ENCODE results near the gene HOXB2. TPM values are rescaled to one million over a fixed set of nuclear protein-coding genes. Genes with fewer than 3 reads are reported as not detected.
A peak's percentile ranks its signal among the peaks of the same experiment; 100 is the strongest.

HOXB2 gene
- total RNA-seq, 1 donor from 2014 or later: 2.9 TPM

- intact Hi-C loops (cut with micrococcal nuclease): loop anchor here (5.0 kb wide), 1 partner anchor 34 kb away; no protein-coding TSS in a partner anchor
- TF ChIP-seq CTCF (IDR thresholded peaks at IDR 0.05): no peak
- ATAC-seq (ENCODE audit: low read depth) (no peak), DNase-seq (no peak)
- Mint-ChIP-seq H3K4me3 (no peak overlapping the region), H3K36me3 (ENCODE audit: low read depth) (no peaks in the 10 kb centered on the region), H3K4me1 (peaks cover 4% of the 10 kb centered on the region), H3K27me3 (peaks cover 32% of the 10 kb centered on the region), H3K9me3 (no peaks in the 10 kb centered on the region), H3K27ac (no peak overlapping the region)
- POLR2A ChIA-PET: no interaction called here
- CTCF ChIA-PET: no interaction called here
These were observed 11.3 kb upstream of the HOXB2 start for GRCh38 chr17:48556229-48556575.

DNA sequence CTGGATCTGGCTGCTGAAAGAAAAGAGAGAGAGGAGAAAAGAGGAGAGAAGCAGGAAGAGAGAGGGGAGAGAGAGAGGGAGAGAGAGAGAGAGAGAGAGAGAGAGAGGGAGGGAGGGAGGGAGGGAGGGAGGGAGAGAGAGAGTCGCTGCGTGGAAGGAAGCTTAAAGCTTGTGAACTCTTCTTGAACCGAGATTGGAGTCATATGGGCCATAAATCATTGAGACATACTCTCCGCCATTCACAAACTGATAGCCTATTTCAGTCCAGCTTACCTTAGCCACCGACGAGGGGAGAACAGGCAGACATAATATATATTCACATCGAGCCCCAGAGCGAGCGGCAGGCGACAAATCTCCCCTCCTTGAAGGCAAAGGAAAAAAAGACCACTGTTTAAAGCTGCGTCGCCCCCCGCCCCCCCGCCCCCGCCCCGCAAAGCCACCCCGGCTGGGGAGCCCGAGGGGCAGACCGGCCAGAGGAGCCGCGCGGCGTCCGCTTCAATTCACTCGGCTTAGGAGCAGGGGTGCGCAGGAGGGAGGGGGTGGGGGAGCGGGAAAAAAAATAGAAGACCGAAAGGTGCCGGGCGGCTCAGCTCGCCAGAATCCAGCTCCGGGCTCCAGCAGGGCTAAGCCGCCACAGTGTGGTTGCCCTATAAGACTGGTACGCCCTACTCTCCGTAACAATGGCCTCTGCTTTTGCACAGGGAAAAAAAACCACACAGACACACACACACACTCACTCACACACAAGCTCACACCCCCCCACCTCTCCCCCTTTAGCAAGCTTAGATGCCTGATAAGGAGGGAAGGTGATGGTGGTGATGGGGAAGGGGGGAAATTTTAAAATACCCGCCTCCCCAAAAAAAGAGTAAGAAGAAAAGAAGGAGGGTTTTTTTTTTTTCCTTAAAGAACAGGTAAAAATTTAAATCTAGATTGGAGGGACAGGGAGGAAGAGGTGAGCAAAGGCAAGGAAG lies 10.6 kb upstream of the HOXB2 start:
- H3K36me3 Mint-ChIP-seq (ENCODE audit: low read depth): no peaks in the 10 kb centered on the region
- CTCF ChIA-PET: interaction anchor here (1.4 kb wide), 1 partner anchor 63 kb away, joined by 3 read pairs; no protein-coding TSS in a partner anchor
- TF ChIP-seq CTCF (IDR thresholded peaks at IDR 0.05): no peak
- H3K27me3 Mint-ChIP-seq: peaks cover 32% of the 10 kb centered on the region
- H3K4me3 Mint-ChIP-seq: peak overlapping the region; percentile 53
- no peak overlapping the region for H3K27ac Mint-ChIP-seq
- intact Hi-C loops (cut with micrococcal nuclease): loop anchor here (5.0 kb wide), 1 partner anchor 33 kb away; no protein-coding TSS in a partner anchor
- POLR2A ChIA-PET: no interaction called here
- no peaks in the 10 kb centered on the region for H3K9me3 Mint-ChIP-seq
- H3K4me1 Mint-ChIP-seq: peaks cover 4% of the 10 kb centered on the region
- no peak for DNase-seq
- peak; percentile 21 for ATAC-seq (ENCODE audit: low read depth)

GRCh38 chr17:48554412-48555257 lies 9.7 kb upstream of the HOXB2 start:
- Mint-ChIP-seq H3K4me1 (peaks cover 4% of the 10 kb centered on the region), H3K9me3 (no peaks in the 10 kb centered on the region), H3K27ac (no peak overlapping the region), H3K36me3 (ENCODE audit: low read depth) (no peaks in the 10 kb centered on the region), H3K27me3 (peaks cover 30% of the 10 kb centered on the region), H3K4me3 (no peak overlapping the region)
- ChIA-PET CTCF (interaction anchor here (1.4 kb wide), 1 partner anchor 62 kb away, joined by 3 read pairs; no protein-coding TSS in a partner anchor), POLR2A (interaction anchor here (0.7 kb wide), 1 partner anchor 50 kb away, joined by 3 read pairs; no protein-coding TSS in a partner anchor)
- no peak for TF ChIP-seq CTCF (IDR thresholded peaks at IDR 0.05)
- DNase-seq (no peak), ATAC-seq (ENCODE audit: low read depth) (no peak)
- intact Hi-C loops (cut with micrococcal nuclease): loop anchor here (5.0 kb wide), 1 partner anchor 32 kb away; no protein-coding TSS in a partner anchor

GRCh38 chr17:48553826-48554225 lies 8.9 kb upstream of the HOXB2 start:
- intact Hi-C loops (cut with micrococcal nuclease): loop anchor here (2.0 kb wide), 1 partner anchor 13 kb away; no protein-coding TSS in a partner anchor
- ATAC-seq (ENCODE audit: low read depth) (no peak), DNase-seq (no peak)
- no peak overlapping the region for H3K4me3 Mint-ChIP-seq
- no peak overlapping the region for H3K27ac Mint-ChIP-seq
- ChIA-PET POLR2A (no interaction called here), CTCF (no interaction called here)
- TF ChIP-seq CTCF (IDR thresholded peaks at IDR 0.05): no peak
- no peaks in the 10 kb centered on the region for H3K36me3 Mint-ChIP-seq (ENCODE audit: low read depth)
- no peaks in the 10 kb centered on the region for H3K9me3 Mint-ChIP-seq
- peaks cover 30% of the 10 kb centered on the region for H3K27me3 Mint-ChIP-seq
- H3K4me1 Mint-ChIP-seq: peaks cover 4% of the 10 kb centered on the region

Data from activated B cell treated with CpG ODN at 0.5 μM for 24 hours (primary cell).